SK-N-SH treated with all-trans-retinoic acid at 6 μM for 48 hours (cell line): ENCODE measurements around the gene ATP5F1B.

Experiments used
- ATAC-seq: fragments of 200-7000 bp; cut with Tn5 transposase; 3 replicates; pipeline ENCODE4 v1.9.1; 2020; ENCODE audit warnings: mild to moderate bottlenecking, moderate library complexity
- ARNTL ChIP-seq: fragments of 450-650 bp; formaldehyde crosslinking; IDR thresholded peaks from 2 replicates; pipeline ENCODE4 v1.5.0; 2020; ENCODE audit warnings: low read depth, mild to moderate bottlenecking, moderate library complexity, borderline replicate concordance
- BACH2 ChIP-seq: fragments of 250-450 bp; sonication (Bioruptor Pico); IDR thresholded peaks from 2 replicates; pipeline ENCODE4 v1.9.0; 2021; ENCODE audit warnings: mild to moderate bottlenecking, borderline replicate concordance
- CSDC2 ChIP-seq: fragments of 250-450 bp; sonication (Bioruptor Pico); IDR thresholded peaks from 2 replicates; pipeline ENCODE4 v1.5.0; 2020; ENCODE audit warnings: mild to moderate bottlenecking, moderate library complexity
- CSRNP3 ChIP-seq: fragments of 250-450 bp; sonication (Bioruptor Pico); IDR thresholded peaks from 2 replicates; pipeline ENCODE4 v1.5.1; 2021; ENCODE audit warnings: mild to moderate bottlenecking, moderate library complexity
- ESRRG ChIP-seq: fragments of 250-450 bp; sonication (Bioruptor Pico); IDR thresholded peaks from 2 replicates; pipeline ENCODE4 v1.6.1; 2021; ENCODE audit warnings: mild to moderate bottlenecking
- GLIS3 ChIP-seq: fragments of 250-450 bp; sonication (Bioruptor Pico); IDR thresholded peaks from 2 replicates; pipeline ENCODE4 v1.5.0; 2020; ENCODE audit warnings: mild to moderate bottlenecking, moderate library complexity
- OSR1 ChIP-seq: fragments of 250-450 bp; sonication (Bioruptor Pico); IDR thresholded peaks from 2 replicates; pipeline ENCODE4 v1.8.0; 2022; ENCODE audit warnings: moderate library complexity, mild to moderate bottlenecking, inconsistent platforms
- PATZ1 ChIP-seq: fragments of 250-450 bp; sonication (Bioruptor Pico); IDR thresholded peaks from 2 replicates; pipeline ENCODE4 v1.8.0; 2020; ENCODE audit warnings: mild to moderate bottlenecking, moderate library complexity, borderline replicate concordance
- POU6F1 ChIP-seq: fragments of 250-450 bp; sonication (Bioruptor Pico); IDR thresholded peaks from 2 replicates; pipeline ENCODE4 v1.8.0; 2021; ENCODE audit warnings: low read depth, mild to moderate bottlenecking, moderate library complexity, borderline replicate concordance
- PPARA ChIP-seq: fragments of 250-450 bp; sonication (Bioruptor Pico); IDR thresholded peaks from 2 replicates; pipeline ENCODE4 v1.5.0; 2020; ENCODE audit warnings: mild to moderate bottlenecking, borderline replicate concordance
- RARB ChIP-seq: fragments of 250-450 bp; sonication (Bioruptor Pico); IDR thresholded peaks from 2 replicates; pipeline ENCODE4 v1.8.0; 2021; ENCODE audit warnings: mild to moderate bottlenecking, moderate library complexity
- SNAI2 ChIP-seq: fragments of 250-450 bp; sonication (Bioruptor Pico); IDR thresholded peaks from 2 replicates; pipeline ENCODE4 v1.5.0; 2020; ENCODE audit warnings: mild to moderate bottlenecking, moderate library complexity
- TCF4 ChIP-seq: fragments of 250-450 bp; sonication (Bioruptor Pico); IDR thresholded peaks from 2 replicates; pipeline ENCODE4 v1.8.0; 2021; ENCODE audit warnings: mild to moderate bottlenecking, moderate library complexity, borderline replicate concordance
- TOX ChIP-seq: fragments of 250-450 bp; sonication (Bioruptor Pico); IDR thresholded peaks from 2 replicates; pipeline ENCODE4 v1.8.0; 2021; ENCODE audit warnings: mild to moderate bottlenecking, moderate library complexity, borderline replicate concordance
- TSHZ2 ChIP-seq: fragments of 250-450 bp; sonication (Bioruptor Pico); IDR thresholded peaks from 2 replicates; pipeline ENCODE4 v1.5.0; 2020; ENCODE audit warnings: mild to moderate bottlenecking, moderate library complexity
- ZFP3 ChIP-seq: fragments of 250-450 bp; sonication (Bioruptor Pico); IDR thresholded peaks from 2 replicates; pipeline ENCODE4 v1.5.0; 2020; ENCODE audit warnings: mild to moderate bottlenecking, moderate library complexity
- ZNF565 ChIP-seq: fragments of 450-650 bp; formaldehyde crosslinking; conservative IDR thresholded peaks from 2 replicates; pipeline ENCODE4 v1.5.0; 2020; ENCODE audit warnings: low read depth, mild to moderate bottlenecking, moderate library complexity
- ZNF70 ChIP-seq: fragments of 450-650 bp; formaldehyde crosslinking; IDR thresholded peaks from 2 replicates; pipeline ENCODE4 v1.5.0; 2020; ENCODE audit warnings: mild to moderate bottlenecking, moderate library complexity
- ZNF8 ChIP-seq: fragments of 450-650 bp; formaldehyde crosslinking; IDR thresholded peaks from 2 replicates; pipeline ENCODE4 v1.5.0; 2020; ENCODE audit warnings: mild to moderate bottlenecking, moderate library complexity

Gene ATP5F1B

GRCh38 chr12:56645717-56646446, at the start of gene ATP5F1B:
Gene ATP5F1B (minus strand): TSS chr12:56645984. CDS start chr12:56645963, 21 bp downstream.
- ATAC-seq = peak; percentile 100
- TF ChIP-seq ZNF8 (CRISPR knock-in tag) (no peak), PATZ1 (CRISPR knock-in tag) (no peak), OSR1 (CRISPR knock-in tag) (no peak), POU6F1 (CRISPR knock-in tag) (no peak), SNAI2 (CRISPR knock-in tag) (no peak), ESRRG (CRISPR knock-in tag) (no peak), GLIS3 (CRISPR knock-in tag) (no peak), TSHZ2 (CRISPR knock-in tag) (no peak), RARB (CRISPR knock-in tag) (no peak), TCF4 (CRISPR knock-in tag) (no peak), ZFP3 (no peak), BACH2 (CRISPR knock-in tag) (no peak), PPARA (CRISPR knock-in tag) (no peak), CSDC2 (no peak), ZNF70 (no peak), TOX (CRISPR knock-in tag) (no peak)

GRCh38 chr12:56694161-56694560, 48.4 kb upstream of the ATP5F1B start:
- TF ChIP-seq ESRRG (CRISPR knock-in tag) (no peak), TCF4 (CRISPR knock-in tag) (no peak), CSRNP3 (CRISPR knock-in tag) (no peak), GLIS3 (CRISPR knock-in tag) (no peak)
- no peak for ATAC-seq

GRCh38 chr12:56688846-56689109, 43.0 kb upstream of the ATP5F1B start:
- no peak for ATAC-seq

More at GRCh38 chr12:56688846-56689109, 43.0 kb upstream of the ATP5F1B start:
- TF ChIP-seq POU6F1 (CRISPR knock-in tag) = no peak
- TF ChIP-seq GLIS3 (CRISPR knock-in tag) = no peak
- TF ChIP-seq ZNF565 = no peak
- TF ChIP-seq ZFP3 = no peak
- no peak for TF ChIP-seq OSR1 (CRISPR knock-in tag)
- no peak for TF ChIP-seq ARNTL (CRISPR knock-in tag)
- no peak for TF ChIP-seq CSRNP3 (CRISPR knock-in tag)
- no peak for TF ChIP-seq ESRRG (CRISPR knock-in tag)
- TF ChIP-seq RARB (CRISPR knock-in tag) = no peak
- TF ChIP-seq CSDC2 = no peak
